A673 (cell line): ENCODE results near the gene LRBA.

Experiments used
- CTCF ChIP-seq: fragments of 300-800, 200-600 bp; sonication (generic); conservative IDR thresholded peaks from 2 replicates; pipeline ENCODE4 v1.5.1; 2017; ENCODE audit warnings: low read depth, mild to moderate bottlenecking, antibody characterized with exemption, low read length, moderate library complexity, mixed read lengths
- EZH2 ChIP-seq: fragments of 200-600 bp; sonication (generic); IDR thresholded peaks from 2 replicates; pipeline ENCODE4 v1.6.1; 2017; ENCODE audit warnings: borderline replicate concordance, low read depth, mild to moderate bottlenecking, mixed read lengths, antibody characterized with exemption, low read length; ENCODE audit not compliant: poor library complexity, severe bottlenecking

DNA sequence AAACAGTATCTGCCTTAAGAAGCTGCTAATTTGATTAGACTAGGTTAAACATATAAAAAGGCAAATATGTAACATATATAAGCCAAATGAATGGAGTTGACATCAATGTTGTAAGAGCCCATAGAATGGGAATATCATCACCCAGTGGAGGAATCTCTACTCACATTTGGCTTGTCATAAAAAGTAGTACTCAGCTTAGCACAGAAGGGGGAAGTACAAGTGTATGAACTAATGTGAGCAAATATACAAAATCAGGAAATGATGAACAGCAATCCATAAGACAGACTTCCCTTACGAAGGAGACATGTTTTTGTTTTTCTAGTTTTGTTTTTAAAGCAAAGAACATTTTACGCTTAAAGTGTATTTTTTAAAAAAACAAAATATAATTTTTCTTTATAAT is 358.2 kb downstream of the LRBA start:
- TF ChIP-seq CTCF = no peak
- no peak for TF ChIP-seq EZH2
